HCEC 1CT (cell line): ENCODE results near the gene DPPA4.

Experiments
- DNase-seq: peaks from one replicate; pipeline ENCODE4 v3.0.0-alpha.2; 2017

Gene DPPA4

DNA sequence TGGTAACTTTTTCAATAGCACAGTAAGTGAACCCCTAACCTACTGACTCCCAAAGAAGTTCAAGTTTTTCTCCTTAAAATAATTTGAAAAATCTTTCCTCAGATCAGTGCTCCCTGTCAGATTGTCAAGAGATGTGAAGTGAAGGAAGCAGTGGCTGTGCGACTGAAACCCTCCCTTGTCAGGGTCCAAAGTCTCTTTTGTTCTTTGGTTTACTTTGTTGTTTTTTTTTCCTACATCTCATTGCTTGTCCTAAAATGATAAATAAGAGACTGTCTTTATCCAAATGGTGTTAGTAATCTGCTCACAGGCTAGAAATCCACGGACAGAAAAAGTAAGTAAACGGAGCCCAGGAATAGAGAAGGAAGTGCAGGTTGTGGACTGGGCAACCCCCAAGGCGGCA is 976 bp upstream of the DPPA4 start:
- no peak for DNase-seq

DNA sequence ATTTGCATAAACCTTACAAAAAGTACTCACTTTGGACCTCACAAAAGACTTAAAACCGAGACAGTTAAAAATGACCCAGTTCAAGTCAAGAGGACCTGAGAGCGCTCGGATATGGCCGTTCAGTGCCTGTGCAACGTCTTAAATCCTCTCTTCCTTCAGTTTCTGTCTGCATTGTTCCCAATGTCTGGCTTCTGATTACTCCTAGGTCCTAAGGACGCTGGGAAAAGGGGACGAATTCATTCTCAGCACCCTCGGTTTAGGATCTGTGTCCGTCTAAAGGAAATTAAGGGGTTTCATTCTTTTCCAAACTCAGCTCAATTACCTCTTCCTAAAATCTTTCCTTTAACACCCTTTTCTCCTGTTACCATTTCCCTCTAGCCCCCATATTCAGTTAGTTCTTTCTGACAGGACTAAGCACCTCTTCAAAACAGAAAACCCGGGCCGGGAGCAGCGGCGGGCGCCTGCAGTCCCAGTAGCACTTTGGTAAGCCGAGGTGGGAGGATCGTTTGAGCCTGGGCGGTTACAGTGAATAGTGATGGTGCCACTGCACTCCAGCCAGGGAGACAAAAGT is 970 bp downstream of the DPPA4 start:
- DNase-seq: no peak

DNA sequence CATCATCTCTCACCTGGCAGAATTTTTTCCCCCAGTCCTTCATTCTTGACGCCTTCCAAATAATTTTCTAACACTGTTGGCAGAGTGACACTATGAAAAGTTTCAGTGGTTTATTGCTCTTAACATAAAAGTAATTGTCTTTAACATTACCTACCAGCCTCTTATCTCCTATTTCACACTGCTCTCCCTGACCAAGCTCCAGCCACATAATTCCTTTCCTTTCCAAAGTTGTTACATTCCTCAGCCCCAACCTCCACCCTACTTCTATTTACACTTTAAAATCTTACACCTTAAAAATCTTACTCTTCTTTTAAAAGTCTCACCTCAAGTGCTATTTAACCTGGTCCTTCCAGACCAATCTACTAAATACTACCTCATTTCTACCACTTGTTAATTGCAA is 2.8 kb downstream of the DPPA4 start:
- no peak for DNase-seq

DNA sequence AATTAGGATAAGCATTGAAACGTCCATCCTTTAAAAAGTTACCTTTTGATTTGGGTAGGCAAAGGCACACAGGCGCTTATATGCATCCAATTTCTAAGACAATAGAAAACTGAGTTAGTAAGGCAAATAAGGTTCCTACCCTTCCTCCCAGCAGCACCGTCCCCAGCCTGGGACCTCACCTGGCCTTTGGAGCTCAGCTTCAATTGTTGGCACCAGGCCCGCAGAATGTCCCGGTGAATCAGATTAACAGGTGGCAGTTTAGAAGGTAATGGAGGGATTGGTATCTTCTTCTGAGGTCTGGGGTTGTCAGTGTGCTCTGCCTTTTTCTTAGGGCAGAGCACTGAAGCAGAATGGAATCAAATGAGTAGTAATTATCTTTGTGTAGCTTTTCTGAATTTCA is 5.7 kb downstream of the DPPA4 start:
- no peak for DNase-seq

DNA sequence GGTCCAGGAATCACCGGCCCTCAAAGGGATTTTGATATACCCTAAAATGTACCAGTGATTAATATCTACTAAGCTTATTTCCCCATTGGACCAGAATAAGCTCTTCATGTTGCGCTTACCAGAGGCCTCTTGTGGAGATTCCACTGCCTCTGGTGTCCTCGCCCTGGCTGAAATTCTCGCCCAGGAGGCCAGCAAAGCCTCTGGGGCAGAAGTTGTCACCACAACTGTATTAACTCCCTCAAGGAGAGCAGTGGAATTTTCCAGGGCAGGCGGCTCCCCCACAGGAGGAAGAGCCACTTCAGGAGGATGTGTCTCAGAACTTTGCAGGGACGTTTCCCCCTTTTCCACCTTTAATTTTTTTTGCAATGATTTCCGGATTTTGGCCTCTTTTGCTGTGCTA is 6.9 kb downstream of the DPPA4 start:
- DNase-seq: no peak

DNA sequence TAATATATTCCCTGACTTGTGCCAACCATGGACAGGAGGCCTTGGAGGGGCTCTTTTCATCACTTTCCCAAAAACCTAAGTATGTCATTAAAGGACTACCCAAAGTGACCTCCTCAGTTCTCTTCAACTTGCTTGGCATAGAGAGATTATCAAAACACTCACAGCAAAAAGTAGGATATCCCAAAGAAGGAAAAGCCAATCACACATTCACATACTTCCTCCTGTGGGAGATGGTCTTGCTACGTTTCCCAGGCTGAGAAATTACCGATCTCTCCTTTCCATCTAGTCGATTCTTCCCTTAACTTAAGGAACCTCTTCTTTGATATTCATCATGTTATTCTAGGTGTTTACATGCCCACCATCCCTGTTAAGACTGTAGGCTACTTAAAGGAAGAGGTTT is 9.1 kb downstream of the DPPA4 start:
- no peak for DNase-seq

DNA sequence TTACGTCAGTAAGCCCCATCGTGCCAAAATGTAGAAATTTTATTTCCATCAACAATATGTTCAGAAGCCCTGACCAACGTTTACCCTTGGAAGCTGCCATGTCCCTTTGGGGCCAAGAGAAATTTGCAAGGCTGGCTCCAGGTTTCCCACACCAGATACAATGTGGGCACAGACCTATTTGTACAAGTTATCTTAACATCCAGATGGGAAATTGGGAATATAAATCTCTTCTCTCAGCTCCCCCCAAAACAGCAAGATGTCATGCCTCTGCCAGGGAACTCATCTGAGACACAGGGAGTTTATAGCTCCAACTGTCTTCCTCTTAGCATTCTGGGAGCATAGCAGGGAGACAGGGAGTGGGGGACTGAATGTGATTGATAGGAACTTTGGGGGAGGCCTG is 11.7 kb downstream of the DPPA4 start:
- DNase-seq: no peak

DNA sequence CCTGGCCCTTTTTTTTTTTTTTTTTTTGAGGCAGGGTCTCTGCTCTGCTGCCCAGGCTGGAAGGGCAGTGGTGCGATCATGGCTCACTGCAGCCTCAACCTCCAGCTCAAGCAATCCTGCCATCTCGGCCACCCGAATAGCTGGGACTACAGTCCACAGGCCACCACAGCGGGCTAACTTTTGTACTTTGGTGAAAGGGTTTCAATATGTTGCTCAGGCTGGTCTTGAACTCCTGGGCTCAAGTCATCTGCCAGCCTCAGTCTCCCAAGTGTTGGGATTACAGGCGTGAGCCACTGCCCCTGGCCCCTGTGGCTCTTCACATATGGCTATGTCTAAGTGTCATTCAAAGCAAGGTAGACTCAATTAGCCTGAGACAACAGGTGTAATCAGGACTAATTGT is 12.2 kb downstream of the DPPA4 start:
- DNase-seq: no peak

DNA sequence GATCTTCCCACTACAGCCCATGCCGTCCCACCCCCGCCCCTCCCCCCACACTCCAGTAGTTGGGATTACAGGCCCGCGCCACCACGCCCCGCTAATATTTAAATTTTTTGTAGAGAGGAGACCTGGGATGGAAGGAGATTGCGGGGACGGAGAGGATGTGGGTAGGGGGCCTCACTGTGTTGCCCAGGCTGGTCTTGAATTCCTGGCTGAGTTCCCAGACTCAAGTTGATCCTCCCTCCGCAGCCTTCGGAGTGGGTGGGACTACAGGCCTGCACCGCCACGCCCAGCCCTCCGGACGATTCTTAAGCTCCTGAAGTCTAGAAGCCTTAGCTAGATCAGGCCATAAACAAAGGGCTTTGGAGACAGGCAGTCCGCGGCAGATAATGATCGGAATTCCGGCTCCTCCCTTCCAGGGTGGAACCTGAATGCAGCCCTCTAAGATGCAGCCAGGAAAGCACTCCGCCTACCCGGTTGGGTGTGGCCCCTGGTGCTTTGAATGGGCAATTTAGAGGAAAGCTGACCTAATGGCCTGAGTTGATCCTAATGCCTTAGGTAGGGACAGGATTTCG is 21.1 kb downstream of the DPPA4 start, which contains the start of gene DPPA2:
Gene DPPA2 (minus strand): TSS at position 356 of the 569 bp plus-strand sequence. CDS start 1,975 bp downstream, outside the sequence.
- DNase-seq: no peak

DNA sequence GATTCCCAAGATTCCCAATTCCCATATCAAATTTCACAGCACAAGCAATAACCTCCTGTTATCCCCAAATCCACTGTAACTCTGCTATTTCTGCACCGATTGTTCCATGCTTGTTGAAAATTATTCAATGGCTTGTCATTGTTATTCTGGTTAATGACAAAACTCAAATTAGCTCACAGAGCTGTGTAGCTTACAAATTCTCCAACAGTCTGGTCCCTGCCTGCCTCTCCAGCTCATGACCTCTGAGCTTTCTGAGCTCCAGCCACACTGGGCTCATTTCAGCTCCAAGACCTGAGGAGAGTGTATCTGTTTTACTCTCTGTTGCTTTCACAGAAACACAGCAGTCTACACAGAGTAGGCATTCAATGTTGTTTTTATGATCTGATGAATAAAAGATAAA is 24.3 kb downstream of the DPPA4 start:
- DNase-seq: no peak

DNA sequence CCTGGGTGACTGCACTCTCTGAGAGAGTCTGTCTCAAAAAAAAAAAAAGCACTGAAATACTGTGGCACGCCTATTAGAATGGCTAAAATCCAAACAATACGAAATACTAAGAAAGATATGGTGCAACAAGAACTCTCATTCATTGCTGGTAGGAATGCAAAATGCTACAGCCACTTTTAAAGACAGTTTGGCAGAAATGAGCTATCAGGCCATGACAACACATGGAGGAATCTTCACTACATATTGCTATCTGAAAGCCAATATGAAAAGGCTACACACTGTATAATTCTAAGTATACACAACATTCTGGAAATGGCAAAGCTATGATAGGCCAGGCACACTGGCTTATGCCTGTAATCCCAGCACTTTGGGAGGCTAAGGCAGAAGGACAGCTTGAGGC is 39.9 kb downstream of the DPPA4 start:
- DNase-seq: no peak

DNA sequence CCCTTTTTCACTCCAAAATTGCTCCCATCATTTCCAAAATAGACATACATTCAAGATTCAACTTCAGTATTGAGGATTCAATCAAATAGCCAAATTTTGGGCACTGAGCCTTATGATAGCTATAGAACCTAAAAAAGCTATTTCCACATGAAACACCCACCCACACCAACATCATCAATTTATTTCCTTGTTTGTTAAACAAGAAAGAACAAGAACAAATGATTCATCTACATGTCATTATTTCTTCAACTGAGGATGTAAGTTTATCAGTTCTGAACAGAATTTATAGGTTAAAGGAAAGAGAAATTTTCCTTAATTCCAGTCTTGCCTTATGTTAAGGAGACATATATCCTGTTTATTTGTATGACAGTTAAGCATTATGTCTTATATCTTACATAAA is 53.3 kb downstream of the DPPA4 start:
- no peak for DNase-seq

DNA sequence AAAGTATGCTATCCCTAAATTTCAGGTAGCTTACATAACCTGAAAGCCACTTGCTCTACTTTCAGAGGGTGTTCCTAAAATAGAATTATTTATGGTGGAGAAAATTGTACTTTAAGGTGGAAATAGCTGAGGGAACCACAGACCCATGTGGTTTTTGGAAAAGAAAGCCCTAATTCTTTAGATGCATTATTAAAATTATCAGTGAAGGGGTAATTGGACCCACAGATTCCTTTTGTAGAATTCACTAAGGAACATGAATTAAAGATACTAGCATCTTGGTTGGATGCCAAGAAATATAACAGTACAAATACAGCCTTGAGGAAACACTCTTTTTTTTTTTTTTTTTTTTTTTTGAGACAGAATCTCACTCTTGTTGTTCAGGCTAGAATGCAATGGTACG is 58.8 kb downstream of the DPPA4 start:
- no peak for DNase-seq

DNA sequence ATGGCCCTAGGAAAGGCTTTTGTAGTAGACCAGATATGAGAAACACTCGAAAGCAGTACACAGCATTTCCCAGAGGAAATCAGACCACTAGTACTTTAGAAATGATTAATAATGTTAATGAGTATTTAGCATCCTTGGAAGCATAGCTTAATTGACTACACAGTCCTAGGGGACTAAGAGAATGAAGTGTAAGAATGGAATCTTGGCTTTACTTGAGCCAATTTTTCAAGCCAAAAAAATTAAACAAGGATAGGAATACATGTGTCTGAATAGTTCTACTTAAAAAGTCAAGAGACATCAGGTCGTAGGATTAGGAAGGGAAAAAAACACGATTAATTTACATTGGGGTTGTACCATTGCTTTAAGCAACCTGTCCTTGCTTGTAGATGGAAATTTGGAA is 59.2 kb downstream of the DPPA4 start:
- DNase-seq: no peak
